Measurements from ENCODE around the gene CLCN2. TPM values are rescaled to one million over a fixed set of nuclear protein-coding genes. Genes with fewer than 3 reads are reported as not detected.

CLCN2 gene
- total RNA-seq, 6 experiments from 2014 or later: 3.4 to 5.1 (median 4.2) TPM

GRCh38 chr3:184296616-184297015 lies 64.8 kb downstream of the CLCN2 start:
- Mint-ChIP-seq H3K36me3 (ENCODE audit: low read depth) (peaks cover 19% of the 10 kb centered on the region), H3K27ac (no peak overlapping the region), H3K4me3 (no peak overlapping the region), H3K4me1 (ENCODE audit: low read depth) (peaks cover 20% of the 10 kb centered on the region), H3K9me3 (no peaks in the 10 kb centered on the region), H3K27me3 (ENCODE audit: insufficient read depth) (peaks cover 15% of the 10 kb centered on the region)
- DNase-seq: no peak
- TF ChIP-seq CTCF (IDR thresholded peaks at IDR 0.05): no peak

Other genes starting within 250 kb of the CLCN2 start
- 10 to 100 TPM; 27.5 to 33.1 (median 31.4) TPM for gene EIF2B5, start 226.2 kb downstream of the CLCN2 start, total RNA-seq (2021; fragmentation: NEBNext Ultra II Directional; extraction: Animal tissue kit (Norgen Biotek cat#: 25700))
- gene DVL3, start 206.2 kb downstream of the CLCN2 start, total RNA-seq (2021; fragmentation: NEBNext Ultra II Directional; extraction: Animal tissue kit (Norgen Biotek cat#: 25700)): 10 to 100 TPM; 59.2 to 73.5 (median 64.9) TPM
- gene AP2M1, start 186.8 kb downstream of the CLCN2 start, total RNA-seq (2021; fragmentation: NEBNext Ultra II Directional; extraction: Animal tissue kit (Norgen Biotek cat#: 25700)): 100 to 1,000 TPM; 796 to 849 (median 832) TPM
- 10 to 100 TPM; 53.3 to 70.9 (median 63.4) TPM for gene ABCF3, start 175.4 kb downstream of the CLCN2 start, total RNA-seq (2021; fragmentation: NEBNext Ultra II Directional; extraction: Animal tissue kit (Norgen Biotek cat#: 25700))
- gene VWA5B2, start 132.0 kb downstream of the CLCN2 start, total RNA-seq (2021; fragmentation: NEBNext Ultra II Directional; extraction: Animal tissue kit (Norgen Biotek cat#: 25700)): not detected
- 10 to 100 TPM; 60.0 to 75.3 (median 69.5) TPM for gene ALG3, start 112.6 kb downstream of the CLCN2 start, total RNA-seq (2021; fragmentation: NEBNext Ultra II Directional; extraction: Animal tissue kit (Norgen Biotek cat#: 25700))
- 1 to 10 TPM; 3.3 to 4.8 (median 3.7) TPM for gene EEF1AKMT4, start 111.9 kb downstream of the CLCN2 start, total RNA-seq (2021; fragmentation: NEBNext Ultra II Directional; extraction: Animal tissue kit (Norgen Biotek cat#: 25700))
- 1 to 10 TPM; 2.7 to 6.0 (median 3.4) TPM for gene CAMK2N2, start 100.1 kb downstream of the CLCN2 start, total RNA-seq (2021; fragmentation: NEBNext Ultra II Directional; extraction: Animal tissue kit (Norgen Biotek cat#: 25700))
- not detected for gene ECE2, start 85.6 kb downstream of the CLCN2 start, total RNA-seq (2021; fragmentation: NEBNext Ultra II Directional; extraction: Animal tissue kit (Norgen Biotek cat#: 25700))
- gene PSMD2, start 62.4 kb downstream of the CLCN2 start, total RNA-seq (2021; fragmentation: NEBNext Ultra II Directional; extraction: Animal tissue kit (Norgen Biotek cat#: 25700)): 100 to 1,000 TPM; 620 to 777 (median 730) TPM
- gene EIF4G1, start 47.0 kb downstream of the CLCN2 start, total RNA-seq (2021; fragmentation: NEBNext Ultra II Directional; extraction: Animal tissue kit (Norgen Biotek cat#: 25700)): 100 to 1,000 TPM; 522 to 605 (median 559) TPM
- gene FAM131A, start 24.0 kb downstream of the CLCN2 start, total RNA-seq (2021; fragmentation: NEBNext Ultra II Directional; extraction: Animal tissue kit (Norgen Biotek cat#: 25700)): 10 to 100 TPM; 11.2 to 13.6 (median 11.9) TPM
- 10 to 100 TPM; 45.4 to 68.6 (median 50.1) TPM for gene POLR2H, start 105 bp upstream of the CLCN2 start, total RNA-seq (2021; fragmentation: NEBNext Ultra II Directional; extraction: Animal tissue kit (Norgen Biotek cat#: 25700))
- gene THPO, start 16.6 kb upstream of the CLCN2 start, total RNA-seq (2021; fragmentation: NEBNext Ultra II Directional; extraction: Animal tissue kit (Norgen Biotek cat#: 25700)): not detected
- gene CHRD, start 18.4 kb upstream of the CLCN2 start, total RNA-seq (2021; fragmentation: NEBNext Ultra II Directional; extraction: Animal tissue kit (Norgen Biotek cat#: 25700)): under 1 TPM in 4 of 6 experiments, not detected in 2; 0.09 to 0.31 (median 0.19) TPM
- gene EPHB3, start 200.2 kb upstream of the CLCN2 start, total RNA-seq (2021; fragmentation: NEBNext Ultra II Directional; extraction: Animal tissue kit (Norgen Biotek cat#: 25700)): 1 to 10 TPM; 3.0 to 6.6 (median 3.6) TPM

Data from HFFc6 (cell line).